ENCODE measurements around the gene SNORC. TPM values are rescaled to one million over a fixed set of nuclear protein-coding genes. Genes with fewer than 3 reads are reported as not detected.

Gene SNORC
- total and polyA plus RNA-seq, 5 donors from 2014 or later = 0.10 to 1.3 (median 0.15) TPM; not detected in 2

GRCh38 chr2:232919141-232919540 is 49.1 kb downstream of the SNORC start:
- peaks cover 52% of the 10 kb centered on the region for H3K27me3 Mint-ChIP-seq
- Histone ChIP-seq H3K36me3 (ENCODE audit: control insufficient read depth, insufficient read depth, low read length) (no peaks in the 10 kb centered on the region), H3K9me3 (ENCODE audit: control insufficient read depth in 2 of 2, low read length in 2 of 2) (no peaks in the 10 kb centered on the region), H3K27me3 (ENCODE audit: control insufficient read depth, insufficient read depth, low read length) (peaks cover 4% of the 10 kb centered on the region), H3K4me1 (ENCODE audit: control insufficient read depth, insufficient read depth, low read length, poor library complexity, severe bottlenecking) (no peaks in the 10 kb centered on the region), H3K27ac (ENCODE audit: insufficient read depth, low read length, poor library complexity, severe bottlenecking) (no peak overlapping the region), H3K4me3 (ENCODE audit: low read depth, low read length) (no peak overlapping the region)
- H3K27ac Mint-ChIP-seq = no peak overlapping the region
- H3K36me3 Mint-ChIP-seq = no peaks in the 10 kb centered on the region
- ATAC-seq (ENCODE audit: low read depth in 2 of 2) = no peak
- H3K4me1 Mint-ChIP-seq = no peaks in the 10 kb centered on the region
- peaks cover 0 to 3% (median 0%) of the 10 kb centered on the region in 7 donors for H3K9me3 Mint-ChIP-seq
- H3K4me3 Mint-ChIP-seq = no peak overlapping the region
- DNase-seq = no peak

GRCh38 chr2:232920055-232920454 is 50.0 kb downstream of the SNORC start:
- Mint-ChIP-seq H3K4me1 (peaks cover 0 to under 1% (median 0%) of the 10 kb centered on the region in 4 donors), H3K27me3 (peaks cover 56% of the 10 kb centered on the region)

GRCh38 chr2:232920760-232921159 is 50.7 kb downstream of the SNORC start:
- H3K4me1 Mint-ChIP-seq = peaks cover 0 to 3% (median 0%) of the 10 kb centered on the region in 4 donors
- no peak for DNase-seq
- no peaks in the 10 kb centered on the region for H3K36me3 Mint-ChIP-seq
- Histone ChIP-seq H3K27ac (ENCODE audit: insufficient read depth, low read length, poor library complexity, severe bottlenecking) (no peak overlapping the region), H3K36me3 (ENCODE audit: control insufficient read depth, insufficient read depth, low read length) (no peaks in the 10 kb centered on the region), H3K4me3 (ENCODE audit: low read depth, low read length) (no peak overlapping the region), H3K9me3 (ENCODE audit: control insufficient read depth in 2 of 2, low read length in 2 of 2) (no peaks in the 10 kb centered on the region), H3K27me3 (ENCODE audit: control insufficient read depth, insufficient read depth, low read length) (peaks cover 13% of the 10 kb centered on the region), H3K4me1 (ENCODE audit: control insufficient read depth, insufficient read depth, low read length, poor library complexity, severe bottlenecking) (no peaks in the 10 kb centered on the region)
- peaks cover 56% of the 10 kb centered on the region for H3K27me3 Mint-ChIP-seq
- H3K27ac Mint-ChIP-seq = no peak overlapping the region
- ATAC-seq (ENCODE audit: low read depth in 2 of 2) = no peak
- no peak overlapping the region for H3K4me3 Mint-ChIP-seq
- peaks cover 0 to 3% (median 0%) of the 10 kb centered on the region in 7 donors for H3K9me3 Mint-ChIP-seq

More at GRCh38 chr2:232920055-232920454, 50.0 kb downstream of the SNORC start:
- no peak for ATAC-seq (ENCODE audit: low read depth in 2 of 2)
- no peak overlapping the region for H3K27ac ChIP-seq (ENCODE audit: insufficient read depth, low read length, poor library complexity, severe bottlenecking)
- no peak for DNase-seq
- H3K4me3 ChIP-seq (ENCODE audit: low read depth, low read length) = no peak overlapping the region
- Mint-ChIP-seq H3K27ac (no peak overlapping the region), H3K36me3 (no peaks in the 10 kb centered on the region), H3K4me3 (no peak overlapping the region), H3K9me3 (peaks cover 0 to 3% (median 0%) of the 10 kb centered on the region in 7 donors)
- no peaks in the 10 kb centered on the region for H3K9me3 ChIP-seq (ENCODE audit: control insufficient read depth in 2 of 2, low read length in 2 of 2)
- H3K36me3 ChIP-seq (ENCODE audit: control insufficient read depth, insufficient read depth, low read length) = no peaks in the 10 kb centered on the region
- peaks cover 11% of the 10 kb centered on the region for H3K27me3 ChIP-seq (ENCODE audit: control insufficient read depth, insufficient read depth, low read length)
- no peaks in the 10 kb centered on the region for H3K4me1 ChIP-seq (ENCODE audit: control insufficient read depth, insufficient read depth, low read length, poor library complexity, severe bottlenecking)

GRCh38 chr2:232924433-232924832 is 54.4 kb downstream of the SNORC start:
- peaks cover 64% of the 10 kb centered on the region for H3K27me3 Mint-ChIP-seq
- H3K27me3 ChIP-seq (ENCODE audit: control insufficient read depth, insufficient read depth, low read length) = peaks cover 21% of the 10 kb centered on the region
- H3K9me3 Mint-ChIP-seq = peaks cover 0 to 3% (median 0%) of the 10 kb centered on the region in 7 donors
- peaks cover 0 to 16% (median 0%) of the 10 kb centered on the region in 4 donors for H3K4me1 Mint-ChIP-seq
- H3K4me1 ChIP-seq (ENCODE audit: control insufficient read depth, insufficient read depth, low read length, poor library complexity, severe bottlenecking) = peaks cover 8% of the 10 kb centered on the region
- no peak overlapping the region for H3K4me3 Mint-ChIP-seq
- no peak overlapping the region for H3K27ac Mint-ChIP-seq
- DNase-seq (no peak), ATAC-seq (ENCODE audit: low read depth in 2 of 2) (no peak)
- H3K4me3 ChIP-seq (ENCODE audit: low read depth, low read length) = no peak overlapping the region
- H3K36me3 ChIP-seq (ENCODE audit: control insufficient read depth, insufficient read depth, low read length) = no peaks in the 10 kb centered on the region
- H3K36me3 Mint-ChIP-seq = peaks cover 4% of the 10 kb centered on the region
- no peak overlapping the region for H3K27ac ChIP-seq (ENCODE audit: insufficient read depth, low read length, poor library complexity, severe bottlenecking)
- H3K9me3 ChIP-seq (ENCODE audit: control insufficient read depth in 2 of 2, low read length in 2 of 2) = no peaks in the 10 kb centered on the region

GRCh38 chr2:232925153-232925820 is 55.2 kb downstream of the SNORC start:
- Histone ChIP-seq H3K4me1 (ENCODE audit: control insufficient read depth, insufficient read depth, low read length, poor library complexity, severe bottlenecking) (peaks cover 8% of the 10 kb centered on the region), H3K9me3 (ENCODE audit: control insufficient read depth in 2 of 2, low read length in 2 of 2) (no peaks in the 10 kb centered on the region), H3K36me3 (ENCODE audit: control insufficient read depth, insufficient read depth, low read length) (no peaks in the 10 kb centered on the region), H3K27me3 (ENCODE audit: control insufficient read depth, insufficient read depth, low read length) (peaks cover 22% of the 10 kb centered on the region), H3K4me3 (ENCODE audit: low read depth, low read length) (no peak overlapping the region), H3K27ac (ENCODE audit: insufficient read depth, low read length, poor library complexity, severe bottlenecking) (no peak overlapping the region)
- peaks cover 69% of the 10 kb centered on the region for H3K27me3 Mint-ChIP-seq
- peaks cover 4% of the 10 kb centered on the region for H3K36me3 Mint-ChIP-seq
- no peak for DNase-seq
- H3K4me1 Mint-ChIP-seq = peaks cover 0 to 22% (median 0%) of the 10 kb centered on the region in 4 donors
- H3K9me3 Mint-ChIP-seq = peaks cover 0 to 8% (median 0%) of the 10 kb centered on the region in 7 donors
- peak overlapping the region in 1 of 4 donors; percentile 32 for H3K4me3 Mint-ChIP-seq
- H3K27ac Mint-ChIP-seq = no peak overlapping the region
- no peak for ATAC-seq (ENCODE audit: low read depth in 2 of 2)

- H3K9me3 Mint-ChIP-seq = peaks cover 0 to 8% (median 0%) of the 10 kb centered on the region in 7 donors
- no peak overlapping the region for H3K27ac Mint-ChIP-seq
- peaks cover 0 to 22% (median 0%) of the 10 kb centered on the region in 4 donors for H3K4me1 Mint-ChIP-seq
- peaks cover 72% of the 10 kb centered on the region for H3K27me3 Mint-ChIP-seq
- peaks cover 22% of the 10 kb centered on the region for H3K27me3 ChIP-seq (ENCODE audit: control insufficient read depth, insufficient read depth, low read length)
- DNase-seq (no peak), ATAC-seq (ENCODE audit: low read depth in 2 of 2) (no peak)
- no peak overlapping the region for H3K4me3 ChIP-seq (ENCODE audit: low read depth, low read length)
- H3K36me3 Mint-ChIP-seq = peaks cover 4% of the 10 kb centered on the region
- no peaks in the 10 kb centered on the region for H3K9me3 ChIP-seq (ENCODE audit: control insufficient read depth in 2 of 2, low read length in 2 of 2)
- H3K27ac ChIP-seq (ENCODE audit: insufficient read depth, low read length, poor library complexity, severe bottlenecking) = no peak overlapping the region
- peaks cover 8% of the 10 kb centered on the region for H3K4me1 ChIP-seq (ENCODE audit: control insufficient read depth, insufficient read depth, low read length, poor library complexity, severe bottlenecking)
- no peaks in the 10 kb centered on the region for H3K36me3 ChIP-seq (ENCODE audit: control insufficient read depth, insufficient read depth, low read length)
- no peak overlapping the region for H3K4me3 Mint-ChIP-seq
Observed at GRCh38 chr2:232925821-232926156, 55.7 kb downstream of the SNORC start.

- Mint-ChIP-seq H3K9me3 (peaks cover 0 to 8% (median 0%) of the 10 kb centered on the region in 7 donors), H3K27ac (peak overlapping the region in 1 of 3 donors; percentile 48), H3K36me3 (peaks cover 4% of the 10 kb centered on the region), H3K27me3 (peaks cover 76% of the 10 kb centered on the region), H3K4me1 (peaks cover 0 to 22% (median 0%) of the 10 kb centered on the region in 4 donors), H3K4me3 (peak overlapping the region; percentile 52 to 82 (median 66))
- H3K36me3 ChIP-seq (ENCODE audit: control insufficient read depth, insufficient read depth, low read length) = no peaks in the 10 kb centered on the region
- H3K4me1 ChIP-seq (ENCODE audit: control insufficient read depth, insufficient read depth, low read length, poor library complexity, severe bottlenecking) = peaks cover 8% of the 10 kb centered on the region
- ATAC-seq (ENCODE audit: low read depth in 2 of 2) (no peak), DNase-seq (no peak)
- no peak overlapping the region for H3K4me3 ChIP-seq (ENCODE audit: low read depth, low read length)
- no peaks in the 10 kb centered on the region for H3K9me3 ChIP-seq (ENCODE audit: control insufficient read depth in 2 of 2, low read length in 2 of 2)
- H3K27ac ChIP-seq (ENCODE audit: insufficient read depth, low read length, poor library complexity, severe bottlenecking) = no peak overlapping the region
- H3K27me3 ChIP-seq (ENCODE audit: control insufficient read depth, insufficient read depth, low read length) = peaks cover 29% of the 10 kb centered on the region
Observed at GRCh38 chr2:232926431-232926939, 56.4 kb downstream of the SNORC start.
